Subcutaneous abdominal adipose tissue (tissue), 5 donors: Measurements from ENCODE around the gene CASK.
"Not testable (repeated sequence)": the region's sequence is repeated elsewhere in the genome, so short reads cannot be mapped to it uniquely, and the experiment has no call there.

Experiments
- H3K27ac ChIP-seq: one replicate; pipeline ENCODE4 v1.7.0; 2013; ENCODE audit warnings: low read depth, mild to moderate bottlenecking, inconsistent platforms, low read length, moderate library complexity
- H3K27me3 ChIP-seq, 5 donors: one replicate each; pipeline ENCODE4 v1.7.0; 2013; ENCODE audit warnings: low read length in 5 of 5, inconsistent platforms in 1 of 5; ENCODE audit not compliant: control insufficient read depth in 5 of 5, insufficient read depth in 4 of 5
- H3K36me3 ChIP-seq, 5 donors: one replicate each; pipeline ENCODE4 v1.7.0; 2013; ENCODE audit warnings: low read length in 5 of 5; ENCODE audit not compliant: control insufficient read depth in 5 of 5, insufficient read depth in 5 of 5
- H3K4me1 ChIP-seq, 5 donors: one replicate each; pipeline ENCODE4 v1.7.0; 2013; ENCODE audit warnings: low read length in 5 of 5, mild to moderate bottlenecking in 3 of 5, moderate library complexity in 1 of 5; ENCODE audit not compliant: control insufficient read depth in 5 of 5, insufficient read depth in 5 of 5
- H3K4me3 ChIP-seq, 5 donors: one replicate each; pipeline ENCODE4 v1.7.0; 2013; ENCODE audit warnings: low read length in 5 of 5, low read depth in 1 of 5
- H3K9ac ChIP-seq, 5 donors: one replicate each; pipeline ENCODE4 v1.7.0; 2013; ENCODE audit warnings: low read length in 5 of 5, mild to moderate bottlenecking in 4 of 5, moderate library complexity in 3 of 5
- H3K9me3 ChIP-seq, 5 donors: one replicate each; pipeline ENCODE4 v1.7.0; 2013; ENCODE audit warnings: low read length in 5 of 5; ENCODE audit not compliant: control insufficient read depth in 5 of 5
- donor health status: healthy.
- donor health status: healthy.
- donor health status: healthy.
- donor health status: healthy.
- donor health status: healthy.

Gene CASK

DNA sequence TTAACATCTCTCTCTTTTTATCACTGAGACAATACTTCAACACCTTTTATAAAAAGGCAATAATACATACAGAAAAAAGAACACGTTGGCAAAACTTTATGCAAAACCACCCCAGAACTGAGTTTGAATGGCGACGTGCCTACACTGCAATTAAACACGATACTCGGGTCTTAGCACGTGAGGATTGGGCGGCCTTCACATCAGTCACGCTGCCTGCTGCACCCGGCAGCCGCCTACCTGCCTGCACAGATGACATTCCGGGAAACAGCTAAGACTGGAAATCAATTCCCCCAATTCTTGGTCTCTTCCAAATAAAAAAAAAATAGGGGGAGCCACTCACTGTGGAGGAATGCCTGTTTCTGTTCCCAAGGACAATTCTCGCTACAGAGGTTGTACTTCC lies 408.0 kb downstream of the CASK start:
- Histone ChIP-seq H3K36me3 (no peaks in the 10 kb centered on the region), H3K4me1 (no peaks in the 10 kb centered on the region), H3K27me3 (peaks cover 0 to 24% (median 8%) of the 10 kb centered on the region in 5 donors), H3K9me3 (no peaks in the 10 kb centered on the region), H3K4me3 (no peak overlapping the region), H3K27ac (no peak overlapping the region), H3K9ac (no peak overlapping the region)

DNA sequence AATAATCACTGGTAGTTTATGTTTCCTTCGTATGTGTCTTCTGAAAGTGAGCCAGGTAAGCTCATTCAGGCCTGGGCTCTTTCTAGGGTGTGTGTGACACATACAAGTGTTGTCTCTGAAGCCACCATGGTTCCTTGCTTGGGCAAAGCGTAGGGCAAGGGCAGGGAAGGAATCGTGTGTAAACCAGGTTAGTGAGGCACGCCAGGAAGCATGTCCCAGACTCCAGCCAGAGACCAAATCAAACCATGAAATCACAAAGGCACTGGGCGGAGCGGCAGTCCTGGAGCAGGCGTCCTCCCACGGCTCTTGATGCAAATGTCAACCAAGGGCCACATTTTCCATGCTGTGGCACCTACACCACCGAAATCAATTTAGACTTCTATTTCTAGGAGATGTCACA lies 409.2 kb downstream of the CASK start:
- Histone ChIP-seq H3K9ac (no peak overlapping the region), H3K36me3 (no peaks in the 10 kb centered on the region), H3K4me3 (no peak overlapping the region), H3K9me3 (no peaks in the 10 kb centered on the region), H3K27me3 (peaks cover 0 to 24% (median 8%) of the 10 kb centered on the region in 5 donors), H3K4me1 (no peaks in the 10 kb centered on the region), H3K27ac (no peak overlapping the region)

DNA sequence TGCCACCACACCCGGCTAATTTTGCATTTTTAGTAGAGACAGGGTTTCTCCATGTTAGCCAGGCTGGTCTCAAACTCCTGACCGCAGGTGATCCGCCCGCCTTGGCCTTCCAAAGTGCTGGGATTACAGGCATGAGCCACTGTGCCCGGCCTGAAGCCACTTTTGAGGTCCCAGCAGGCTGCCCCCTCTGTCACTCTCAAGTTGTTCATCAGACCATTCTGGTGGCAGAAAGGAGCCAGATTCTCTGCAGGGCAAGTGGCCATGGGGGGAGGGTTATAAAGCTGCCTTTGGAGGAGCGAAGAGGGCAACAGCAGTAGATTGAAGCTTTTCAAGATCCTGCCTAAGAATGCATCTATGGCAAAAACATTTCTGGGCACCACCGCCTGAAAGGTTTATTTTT lies 410.5 kb downstream of the CASK start:
- H3K27me3 ChIP-seq = peaks cover 0 to 24% (median 4%) of the 10 kb centered on the region in 5 donors
- not testable (repeated sequence) for H3K9me3 ChIP-seq, H3K27ac ChIP-seq

DNA sequence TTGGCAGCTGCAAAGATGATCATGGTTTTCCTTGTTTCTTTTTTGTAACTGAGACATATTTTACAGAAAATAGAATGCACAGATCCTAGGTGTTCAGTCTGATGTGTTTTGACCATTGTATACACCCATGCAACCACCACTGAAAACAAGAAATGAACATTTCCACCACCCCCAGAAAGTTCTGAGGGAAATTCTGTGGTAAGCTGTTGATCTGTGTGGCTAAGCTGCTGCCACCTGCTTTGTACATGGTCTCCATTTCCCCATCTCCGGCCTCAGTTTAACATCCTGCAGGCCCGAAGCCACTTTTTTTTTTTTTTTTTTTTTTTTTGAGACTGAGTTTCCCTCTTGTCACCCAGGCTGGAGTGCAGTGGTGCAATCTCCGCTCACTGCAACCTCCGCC lies 411.0 kb downstream of the CASK start:
- peaks cover 0 to 24% (median 4%) of the 10 kb centered on the region in 5 donors for H3K27me3 ChIP-seq
- no peak overlapping the region for H3K27ac ChIP-seq
- H3K4me3 ChIP-seq = no peak overlapping the region
- no peaks in the 10 kb centered on the region for H3K4me1 ChIP-seq
- H3K9ac ChIP-seq = no peak overlapping the region
- no peaks in the 10 kb centered on the region for H3K36me3 ChIP-seq
- H3K9me3 ChIP-seq = no peaks in the 10 kb centered on the region

More for the DNA sequence above, 410.5 kb downstream of the CASK start:
- not testable (repeated sequence) for H3K9ac ChIP-seq, H3K4me1 ChIP-seq, H3K36me3 ChIP-seq, H3K4me3 ChIP-seq

DNA sequence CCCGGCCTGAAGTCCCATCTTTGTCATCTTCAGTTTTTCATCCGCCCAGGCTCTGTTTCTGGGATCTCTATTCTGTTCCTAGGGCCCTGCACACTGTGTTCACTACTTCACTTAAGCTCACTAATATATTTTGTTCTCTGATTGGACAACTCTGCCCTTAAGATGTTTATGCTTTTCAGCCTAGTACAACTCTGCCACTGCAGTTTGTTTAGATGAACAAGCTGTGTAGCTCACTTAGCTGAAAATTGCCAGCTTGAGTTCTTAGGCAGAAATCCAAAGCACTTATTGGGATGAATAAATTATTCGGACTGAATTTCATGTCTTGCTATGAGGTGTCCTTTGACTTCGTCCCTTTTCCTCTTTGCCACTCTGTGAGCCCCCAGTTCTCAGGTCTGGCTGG lies 415.4 kb downstream of the CASK start:
- peaks cover 0 to 6% (median 0%) of the 10 kb centered on the region in 5 donors for H3K27me3 ChIP-seq
- H3K36me3 ChIP-seq = no peaks in the 10 kb centered on the region
- no peak overlapping the region for H3K27ac ChIP-seq
- no peaks in the 10 kb centered on the region for H3K4me1 ChIP-seq
- H3K4me3 ChIP-seq = no peak overlapping the region
- no peaks in the 10 kb centered on the region for H3K9me3 ChIP-seq
- no peak overlapping the region for H3K9ac ChIP-seq

DNA sequence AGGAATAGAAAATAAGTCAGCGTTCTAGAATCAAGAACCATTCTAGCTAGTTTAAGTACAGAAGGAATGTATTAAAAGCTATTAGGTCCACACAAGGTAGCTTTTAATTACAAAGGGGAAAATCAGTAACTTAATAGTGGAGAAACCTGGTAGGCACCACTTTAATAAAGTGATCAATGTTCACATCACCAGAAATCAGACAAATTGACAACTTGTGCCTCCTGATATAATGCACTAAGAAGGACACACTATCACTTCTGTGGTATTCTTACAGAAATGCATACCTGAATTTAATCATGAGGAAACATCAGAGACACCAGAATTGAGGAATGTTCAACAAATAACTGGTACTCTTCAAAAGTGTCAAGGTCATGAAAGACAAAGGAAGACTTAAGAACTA lies 421.4 kb downstream of the CASK start:
- no peaks in the 10 kb centered on the region for H3K4me1 ChIP-seq
- no peak overlapping the region for H3K4me3 ChIP-seq
- peaks cover 0 to 5% (median 0%) of the 10 kb centered on the region in 5 donors for H3K27me3 ChIP-seq
- H3K9ac ChIP-seq = no peak overlapping the region
- H3K36me3 ChIP-seq = no peaks in the 10 kb centered on the region
- peaks cover 0 to 6% (median 4%) of the 10 kb centered on the region in 5 donors for H3K9me3 ChIP-seq
- H3K27ac ChIP-seq = no peak overlapping the region

DNA sequence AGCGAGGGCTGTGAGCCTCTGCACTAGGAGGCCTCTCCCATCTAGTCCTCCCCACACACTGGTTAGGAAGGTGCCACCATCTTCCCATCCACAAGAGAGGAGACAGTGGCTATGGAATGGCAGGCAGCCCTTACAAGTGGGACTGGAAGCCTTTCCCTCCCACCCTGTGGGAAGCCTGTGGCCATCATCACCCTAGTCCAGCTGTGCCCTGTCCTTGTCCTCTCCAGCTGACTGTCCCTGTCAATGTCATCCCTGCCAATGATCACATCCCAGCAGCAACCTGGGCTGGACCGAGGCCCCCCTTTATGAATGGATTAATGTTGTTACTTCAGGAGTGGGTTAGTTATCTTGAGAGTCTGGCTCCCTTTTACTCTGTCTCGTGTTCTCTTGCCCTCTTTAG lies 423.4 kb downstream of the CASK start:
- peaks cover 0 to 6% (median 4%) of the 10 kb centered on the region in 5 donors for H3K9me3 ChIP-seq

DNA sequence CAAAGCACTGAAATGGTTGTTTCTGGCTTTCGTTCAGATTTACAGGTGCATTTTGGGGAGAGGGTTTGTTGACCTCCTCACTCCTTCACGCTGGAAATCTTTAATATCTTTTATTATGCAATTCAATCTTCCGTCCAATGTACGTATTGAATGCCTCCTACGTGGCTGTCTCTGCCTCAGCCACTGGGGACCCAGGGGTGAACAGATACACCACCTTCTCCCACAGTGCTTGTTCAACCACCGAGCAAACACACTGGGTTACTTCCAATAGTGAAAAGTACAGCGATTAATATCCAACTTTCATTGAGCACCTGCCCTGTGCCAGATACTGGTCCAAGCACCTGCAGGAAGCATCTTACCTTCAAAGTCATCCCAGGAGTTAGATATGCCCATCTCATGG lies 424.2 kb downstream of the CASK start:
- no peaks in the 10 kb centered on the region for H3K4me1 ChIP-seq
- peaks cover 0 to 5% (median 0%) of the 10 kb centered on the region in 5 donors for H3K27me3 ChIP-seq
- no peak overlapping the region for H3K27ac ChIP-seq
- H3K9ac ChIP-seq = no peak overlapping the region
- H3K36me3 ChIP-seq = no peaks in the 10 kb centered on the region
- peaks cover 0 to 6% (median 4%) of the 10 kb centered on the region in 5 donors for H3K9me3 ChIP-seq
- H3K4me3 ChIP-seq = no peak overlapping the region

More for the DNA sequence above, 423.4 kb downstream of the CASK start:
- H3K36me3 ChIP-seq = no peaks in the 10 kb centered on the region
- H3K9ac ChIP-seq = no peak overlapping the region
- no peak overlapping the region for H3K27ac ChIP-seq
- peaks cover 0 to 5% (median 0%) of the 10 kb centered on the region in 5 donors for H3K27me3 ChIP-seq
- no peak overlapping the region for H3K4me3 ChIP-seq
- no peaks in the 10 kb centered on the region for H3K4me1 ChIP-seq

DNA sequence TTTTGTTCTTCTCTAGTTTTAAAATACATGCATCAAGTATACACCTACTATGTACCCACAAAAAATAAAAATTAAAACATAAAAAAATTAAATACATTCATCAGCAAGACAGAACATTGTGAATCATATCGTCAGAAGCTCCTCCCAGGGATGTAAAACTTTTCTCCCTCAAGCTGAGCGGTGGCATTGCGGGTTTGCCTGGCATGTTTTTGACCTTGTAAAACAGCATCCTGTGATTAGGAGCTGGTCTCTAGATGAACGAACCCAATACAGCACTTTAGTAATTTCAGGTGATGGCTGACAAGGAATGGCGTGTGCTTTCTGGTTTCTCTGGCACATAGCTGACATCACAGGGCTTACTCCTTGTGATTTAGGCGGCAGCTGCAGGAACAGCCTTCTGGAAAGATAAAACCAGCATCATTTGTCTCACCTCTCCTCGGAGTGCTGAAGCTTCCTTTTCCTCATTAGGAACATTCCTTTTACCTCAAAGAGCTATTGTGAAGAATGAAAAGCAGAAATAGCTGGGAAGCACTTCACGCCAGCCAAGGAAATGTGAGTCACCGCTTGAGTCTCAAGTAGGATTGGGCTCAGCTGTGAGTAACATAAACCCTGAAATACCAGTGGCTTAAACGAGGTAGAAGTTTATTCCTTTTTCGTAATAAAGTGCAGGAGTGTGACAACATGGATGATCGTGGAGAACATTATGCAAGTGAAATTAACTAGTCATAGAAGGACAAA lies 431.9 kb downstream of the CASK start:
- peaks cover 0 to 6% (median 0%) of the 10 kb centered on the region in 5 donors for H3K9me3 ChIP-seq
- H3K9ac ChIP-seq = no peak overlapping the region
- peaks cover 0 to 9% (median 3%) of the 10 kb centered on the region in 5 donors for H3K27me3 ChIP-seq
- H3K4me3 ChIP-seq = no peak overlapping the region
- H3K27ac ChIP-seq = no peak overlapping the region
- peaks cover 0 to 2% (median 0%) of the 10 kb centered on the region in 5 donors for H3K4me1 ChIP-seq
- H3K36me3 ChIP-seq = no peaks in the 10 kb centered on the region

DNA sequence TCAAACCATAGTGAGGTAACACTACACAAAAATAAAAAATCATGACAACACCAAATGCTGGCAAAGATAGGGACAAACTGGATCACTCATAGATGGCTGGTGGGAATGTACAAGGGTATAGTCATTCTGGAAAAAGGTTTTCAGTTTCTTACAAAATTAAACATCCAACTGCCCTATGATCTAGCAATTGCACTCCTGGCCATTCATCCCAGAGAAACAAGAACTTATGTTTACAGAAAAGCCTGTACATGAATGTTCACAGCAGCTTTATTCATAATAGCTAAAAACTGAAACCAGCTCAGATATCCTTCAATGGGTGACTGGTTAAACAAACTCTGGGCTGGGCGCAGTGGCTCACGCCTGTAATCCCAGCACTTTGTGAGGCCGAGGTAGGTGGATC lies 432.9 kb downstream of the CASK start:
- Histone ChIP-seq H3K27ac (no peak overlapping the region), H3K9me3 (peaks cover 0 to 6% (median 0%) of the 10 kb centered on the region in 5 donors), H3K9ac (no peak overlapping the region), H3K4me1 (peaks cover 0 to 2% (median 0%) of the 10 kb centered on the region in 5 donors), H3K36me3 (no peaks in the 10 kb centered on the region), H3K27me3 (peaks cover 0 to 9% (median 3%) of the 10 kb centered on the region in 5 donors), H3K4me3 (no peak overlapping the region)
